Measurements from ENCODE around the gene USP10.
A peak's percentile ranks its signal among the peaks of the same experiment; 100 is the strongest.

The USP10 gene

GRCh38 chr16:84699712-84700445, at the start of gene USP10:
TSS of gene USP10 (plus strand) at chr16:84700000. CDS start at chr16:84700091, 91 bp downstream.
- peak; percentile 46 for DNase-seq

GRCh38 chr16:84650062-84650991, 49.5 kb upstream of the USP10 start:
- no peak for DNase-seq

- no peak for DNase-seq
Measured at GRCh38 chr16:84652566-84652965, 47.2 kb upstream of the USP10 start.

- no peak for DNase-seq
Measured at GRCh38 chr16:84654238-84654637, 45.6 kb upstream of the USP10 start.

DNA sequence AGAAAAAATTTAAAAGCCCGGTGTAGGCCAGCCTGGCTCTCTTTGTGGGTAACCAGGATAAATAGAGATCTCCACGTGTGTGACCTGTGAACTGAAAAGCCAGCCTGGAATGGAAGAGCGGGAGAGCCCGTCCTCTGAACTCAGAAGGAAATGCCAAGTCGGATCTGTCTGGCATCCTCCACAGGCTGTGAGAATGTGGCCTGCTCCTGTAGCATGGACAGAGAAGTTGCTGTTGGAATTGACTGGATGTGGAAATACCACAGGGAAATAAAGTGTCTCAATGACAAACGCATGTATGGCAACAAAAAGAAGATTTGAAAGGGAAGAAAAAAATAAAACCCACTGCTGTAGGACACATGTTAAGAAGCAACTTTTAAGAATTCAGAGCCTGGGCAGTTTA, 44.8 kb upstream of the USP10 start:
- no peak for DNase-seq

DNA sequence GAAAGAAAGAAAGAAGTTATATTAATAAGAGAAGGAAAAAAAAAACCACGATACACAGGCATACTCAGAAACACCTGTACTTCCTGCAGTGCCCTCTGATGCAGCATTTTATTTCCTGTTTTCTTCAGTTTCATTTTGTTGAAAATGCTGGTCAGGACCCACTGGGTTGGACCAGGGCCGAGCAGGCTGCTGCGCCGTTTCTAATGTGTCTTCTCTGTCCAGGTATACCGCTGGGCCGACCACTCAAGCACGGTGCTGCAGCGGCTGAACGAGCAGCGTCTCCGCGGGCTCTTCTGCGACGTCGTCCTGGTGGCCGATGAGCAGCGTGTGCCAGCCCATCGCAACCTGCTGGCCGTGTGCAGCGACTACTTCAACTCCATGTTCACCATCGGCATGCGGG, 43.2 kb upstream of the USP10 start:
- no peak for DNase-seq

DNA sequence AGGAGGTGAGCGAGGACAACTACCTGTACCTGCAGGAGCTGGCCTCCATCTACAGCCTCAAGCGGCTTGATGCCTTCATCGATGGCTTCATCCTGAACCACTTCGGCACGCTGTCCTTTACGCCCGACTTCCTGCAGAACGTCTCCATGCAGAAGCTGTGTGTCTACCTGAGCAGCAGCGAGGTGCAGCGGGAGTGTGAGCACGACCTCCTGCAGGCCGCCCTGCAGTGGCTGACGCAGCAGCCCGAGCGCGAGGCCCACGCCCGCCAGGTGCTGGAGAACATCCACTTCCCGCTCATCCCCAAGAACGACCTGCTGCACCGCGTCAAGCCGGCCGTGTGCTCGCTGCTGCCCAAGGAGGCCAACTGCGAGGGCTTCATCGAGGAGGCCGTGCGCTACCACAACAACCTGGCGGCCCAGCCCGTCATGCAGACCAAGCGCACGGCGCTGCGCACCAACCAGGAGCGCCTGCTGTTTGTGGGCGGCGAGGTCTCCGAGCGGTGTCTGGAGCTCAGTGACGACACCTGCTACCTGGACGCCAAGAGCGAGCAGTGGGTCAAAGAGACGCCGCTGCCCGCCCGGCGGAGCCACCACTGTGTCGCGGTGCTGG, 42.5 kb upstream of the USP10 start:
- DNase-seq, result no peak

- no peak for DNase-seq
Measured at GRCh38 chr16:84658690-84659089, 41.1 kb upstream of the USP10 start.

GRCh38 chr16:84659656-84660300, 40.0 kb upstream of the USP10 start:
- no peak for DNase-seq

GRCh38 chr16:84660973-84661372, 38.8 kb upstream of the USP10 start:
- DNase-seq, result no peak

GRCh38 chr16:84661418-84662060, 38.3 kb upstream of the USP10 start:
- DNase-seq, result no peak

DNA sequence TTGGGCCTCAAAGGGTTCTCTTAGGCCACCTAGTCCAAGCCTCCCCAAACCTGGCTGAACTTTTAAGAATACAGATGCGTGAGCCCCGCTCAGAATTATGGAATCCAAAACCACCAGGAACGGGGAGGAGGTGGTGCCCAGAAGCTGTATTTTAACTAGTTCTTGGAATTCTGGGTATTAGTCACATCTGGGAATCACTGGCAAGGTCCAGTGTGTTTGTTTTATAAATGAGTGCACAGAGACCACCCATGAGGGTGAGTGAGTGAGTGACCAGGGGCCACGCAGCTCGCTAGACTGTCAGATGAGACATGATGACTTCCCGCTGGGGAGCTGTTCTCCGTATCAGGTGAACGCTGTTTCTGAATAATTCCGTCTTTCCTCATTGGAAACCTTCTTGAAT, 37.3 kb upstream of the USP10 start:
- DNase-seq, result no peak

GRCh38 chr16:84663433-84664101, 36.2 kb upstream of the USP10 start:
- no peak for DNase-seq

- DNase-seq, result no peak
Measured at GRCh38 chr16:84665359-84665758, 34.4 kb upstream of the USP10 start.

DNA sequence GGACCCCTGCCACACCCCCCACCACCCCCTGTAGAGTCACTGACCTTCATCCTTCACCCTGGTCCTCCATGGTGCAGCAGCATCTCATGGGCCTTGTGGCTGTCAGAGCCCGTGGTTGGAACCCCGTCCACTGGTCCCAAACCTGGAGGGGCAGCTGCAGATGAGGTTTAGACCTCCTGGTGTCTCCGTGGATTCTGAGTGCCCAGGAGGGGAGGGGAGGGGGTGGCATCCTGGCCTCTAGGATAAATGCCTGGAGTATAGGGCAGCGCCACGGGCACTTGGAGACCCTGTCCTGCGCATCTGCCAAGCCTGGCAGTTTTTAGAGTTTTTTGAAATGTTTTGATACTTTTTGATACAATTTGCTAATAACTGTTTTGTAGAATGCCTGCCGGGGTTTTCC, 34.0 kb upstream of the USP10 start:
- DNase-seq, result no peak

GRCh38 chr16:84667600-84668309, 32.0 kb upstream of the USP10 start:
- DNase-seq, result no peak

- no peak for DNase-seq
Measured at GRCh38 chr16:84670063-84670462, 29.7 kb upstream of the USP10 start.

- no peak for DNase-seq
Measured at GRCh38 chr16:84672276-84673202, 27.3 kb upstream of the USP10 start.

DNA sequence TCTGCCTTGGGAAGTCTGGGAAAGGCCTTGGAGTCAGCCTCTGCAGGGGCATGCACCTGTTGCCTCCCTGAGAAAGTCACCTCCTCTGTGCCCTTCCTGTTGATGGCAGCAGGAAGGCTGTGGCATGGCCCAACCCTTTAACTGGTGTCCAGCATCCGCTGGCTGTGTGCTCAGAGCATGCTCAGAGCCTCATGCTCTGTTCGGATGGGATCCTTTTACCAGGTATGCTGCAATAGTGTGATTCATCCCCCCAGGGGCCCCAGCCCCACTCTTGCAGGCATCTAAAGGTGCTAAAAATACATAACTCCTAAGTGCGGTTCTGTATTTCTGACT, 26.6 kb upstream of the USP10 start:
- no peak for DNase-seq

- no peak for DNase-seq
Measured at GRCh38 chr16:84673561-84673960, 26.2 kb upstream of the USP10 start.

All from GF-D8 (cell line).